Frontal cortex (tissue), 4 donors: ENCODE data around the gene MICU2. TPM values are rescaled to one million over a fixed set of nuclear protein-coding genes. Genes with fewer than 3 reads are reported as not detected.
"Not testable (repeated sequence)": the region's sequence is repeated elsewhere in the genome, so short reads cannot be mapped to it uniquely, and the experiment has no call there.

Experiments used
- DNase-seq, 2 donors: peaks; one replicate each; pipeline ENCODE4 v3.0.0; 2012; ENCODE audit warnings: low spot score in 2 of 2
- FAIRE-seq: peaks from 2 replicates; lab custom pipeline; 2012; peaks lifted over from hg19 to GRCh38; lab: Jason Lieb, UNC
- total RNA-seq: library from RNA; depleted of rRNA; stranded (reverse); fragments of >200 nt; gene quantifications from one replicate; pipeline ENCODE4 v1.2.3, GENCODE V29; 2014
- donor health status: control.
- donor health status: control.
- donor health status: control.

The MICU2 gene
- total RNA-seq, 1 donor from 2014 or later, result 47.3 TPM

DNA sequence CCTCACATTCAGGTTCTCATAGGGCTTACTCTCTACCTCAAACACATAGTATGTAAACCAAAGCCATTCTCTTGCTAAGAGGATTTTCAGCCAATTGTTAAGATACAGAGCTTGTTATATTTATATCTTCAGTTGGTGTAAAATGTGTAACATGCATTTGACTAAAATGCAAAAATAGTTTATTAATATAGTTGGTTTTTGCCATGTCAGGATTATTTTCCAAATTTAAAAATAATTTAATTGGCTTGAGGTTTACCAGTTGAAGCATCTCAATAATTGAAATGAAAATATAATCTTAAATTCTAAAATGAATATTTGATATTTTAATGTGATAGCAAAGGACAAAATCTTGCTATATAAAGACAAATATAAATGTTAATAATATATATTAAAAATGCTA lies 7.2 kb downstream of the MICU2 start:
- no peak for DNase-seq
- peak; percentile 37 for FAIRE-seq

DNA sequence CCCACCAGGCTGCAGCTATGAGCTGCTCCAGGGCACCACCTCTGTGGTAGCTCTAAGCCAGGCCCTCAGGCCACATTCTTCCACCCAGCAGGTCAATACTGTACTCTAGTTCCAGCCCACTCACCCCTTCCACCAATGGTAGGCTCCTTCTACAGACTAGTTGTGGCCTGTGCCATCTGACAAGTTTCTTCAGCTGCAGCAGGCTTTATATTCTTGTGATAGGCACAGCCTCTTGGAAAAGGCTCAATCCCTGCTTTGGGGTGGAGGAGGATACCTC lies 8.5 kb downstream of the MICU2 start:
- FAIRE-seq (no peak), DNase-seq (no peak)

DNA sequence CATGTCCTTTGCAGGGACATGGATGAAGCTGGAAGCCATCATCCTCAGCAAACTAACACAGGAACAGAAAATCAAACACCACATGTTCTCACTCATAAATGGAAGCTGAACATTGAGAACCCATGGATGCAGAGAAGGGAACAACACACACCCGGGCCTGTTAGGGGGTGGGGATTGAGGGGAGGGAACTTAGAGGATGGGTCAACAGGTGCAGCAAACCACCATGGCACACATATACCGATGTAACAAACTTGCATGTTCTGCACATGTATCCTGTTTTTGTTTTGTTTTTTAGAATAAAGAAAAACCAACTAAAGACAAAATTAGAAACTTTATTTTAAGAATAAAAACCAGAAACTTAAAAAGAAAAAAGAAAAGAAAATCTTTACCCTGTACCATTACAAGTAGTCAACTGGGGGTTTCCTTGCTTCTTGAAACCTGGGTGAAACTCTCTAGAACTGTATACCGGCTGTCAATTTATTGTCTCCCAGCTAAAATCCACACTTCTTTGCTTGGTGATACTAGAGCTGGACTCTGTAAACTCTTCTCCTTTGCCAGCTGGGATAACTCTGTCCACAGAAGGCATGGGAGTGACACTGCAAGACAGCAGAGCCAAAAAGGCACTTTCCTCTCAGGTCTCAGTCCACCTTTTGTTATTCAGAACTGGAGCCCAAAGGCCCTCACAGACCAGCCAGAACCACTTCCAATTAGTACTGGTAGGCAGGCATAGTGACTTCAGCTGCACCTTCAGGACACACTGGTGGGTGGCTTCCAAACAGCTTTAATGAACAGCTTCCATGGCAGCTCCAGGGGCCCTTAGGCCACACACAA lies 9.0 kb downstream of the MICU2 start:
- no peak for FAIRE-seq

DNA sequence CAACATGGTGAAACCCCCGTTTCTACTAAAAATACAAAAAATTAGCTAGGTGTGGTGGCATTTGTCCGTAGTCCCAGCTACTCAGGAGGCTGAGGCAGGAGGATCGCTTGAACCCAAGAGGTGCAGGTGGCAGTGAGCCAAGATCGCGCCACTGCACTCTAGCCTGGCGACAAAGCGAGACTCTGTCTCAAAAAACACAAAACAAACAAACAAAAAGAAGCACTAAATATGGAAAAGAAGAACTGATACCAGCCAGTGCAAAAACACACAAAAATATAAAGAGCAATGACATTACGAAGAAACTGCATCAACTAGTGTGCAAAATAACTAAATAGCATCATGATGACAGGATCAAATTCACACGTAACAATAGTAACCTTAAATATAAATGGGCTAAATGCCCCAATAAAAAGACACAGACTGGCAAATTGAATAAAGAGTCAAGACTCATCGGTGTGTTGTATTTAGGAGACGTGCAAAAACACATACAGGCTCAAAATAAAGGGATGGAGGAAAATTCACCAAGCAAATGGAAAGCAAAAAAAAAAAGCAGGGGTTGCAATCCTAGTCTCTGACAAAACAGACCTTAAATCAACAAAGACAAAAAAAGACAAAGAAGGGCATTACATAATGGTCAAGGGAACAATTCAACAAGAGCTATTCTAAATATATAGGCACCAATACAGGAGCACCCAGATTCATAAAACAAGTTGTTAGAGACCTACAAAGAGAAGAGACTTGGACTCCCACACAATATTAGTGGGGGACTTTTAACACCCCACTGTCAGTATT lies 13.1 kb downstream of the MICU2 start:
- not testable (repeated sequence) for DNase-seq, FAIRE-seq

More for the DNA sequence above, 9.0 kb downstream of the MICU2 start:
- no peak for DNase-seq

DNA sequence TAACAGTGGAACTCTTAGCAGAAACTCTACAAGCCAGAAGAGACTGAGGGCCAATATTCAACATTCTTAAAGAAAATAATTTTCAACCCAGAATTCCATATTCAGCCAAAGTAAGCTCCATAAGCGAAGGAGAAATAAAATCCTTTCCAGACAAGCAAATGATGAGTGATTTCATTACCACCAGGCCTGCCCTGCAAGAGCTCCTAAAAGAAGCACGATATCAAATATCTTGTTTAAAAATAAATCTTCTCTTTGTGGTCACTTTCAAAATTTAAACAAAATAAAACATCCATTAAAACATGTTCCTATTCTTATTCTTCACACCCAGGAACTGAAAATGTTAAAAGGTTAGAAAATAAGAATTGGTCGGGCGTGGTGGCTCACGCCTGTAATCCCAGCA lies 13.7 kb downstream of the MICU2 start:
- FAIRE-seq (no peak), DNase-seq (no peak)

DNA sequence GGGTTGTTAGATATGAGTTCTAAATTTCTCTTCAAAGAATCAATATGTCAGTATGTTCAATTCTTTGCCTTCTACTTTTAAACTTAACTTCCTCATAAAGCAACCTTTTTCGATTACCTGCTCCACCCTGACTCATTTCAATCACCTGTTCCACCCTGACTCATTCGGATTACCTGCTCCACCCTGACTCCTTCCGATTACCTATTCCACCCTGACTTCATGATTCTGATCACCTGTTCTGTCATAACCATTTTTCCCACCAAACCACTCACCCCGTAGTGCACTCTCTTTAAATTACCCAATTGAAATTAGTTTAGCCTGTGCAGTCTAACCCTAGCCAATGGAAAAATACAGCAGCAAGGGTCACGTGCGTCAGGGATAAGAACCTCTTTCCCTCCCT lies 14.5 kb downstream of the MICU2 start:
- FAIRE-seq, DNase-seq: not testable (repeated sequence)

DNA sequence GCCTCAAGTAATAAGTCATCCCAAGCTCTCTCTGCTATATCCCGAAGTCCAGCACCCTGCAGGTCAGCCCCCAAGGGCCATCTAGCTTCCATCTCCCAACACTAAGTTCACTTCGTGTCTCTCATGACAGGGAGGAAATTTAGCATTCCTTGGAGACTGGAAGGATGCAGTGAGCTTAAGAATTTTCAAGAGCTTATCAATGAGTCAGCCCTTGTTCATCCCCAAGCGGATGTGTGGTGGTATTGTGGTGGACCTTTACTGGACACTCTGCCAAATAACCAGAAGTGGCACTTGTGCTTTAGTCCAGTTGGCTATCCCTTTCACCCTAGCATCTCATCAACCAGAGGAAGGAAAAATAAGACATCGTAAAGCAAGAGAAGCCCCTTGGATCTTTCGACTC lies 15.6 kb downstream of the MICU2 start:
- not testable (repeated sequence) for DNase-seq, FAIRE-seq

DNA sequence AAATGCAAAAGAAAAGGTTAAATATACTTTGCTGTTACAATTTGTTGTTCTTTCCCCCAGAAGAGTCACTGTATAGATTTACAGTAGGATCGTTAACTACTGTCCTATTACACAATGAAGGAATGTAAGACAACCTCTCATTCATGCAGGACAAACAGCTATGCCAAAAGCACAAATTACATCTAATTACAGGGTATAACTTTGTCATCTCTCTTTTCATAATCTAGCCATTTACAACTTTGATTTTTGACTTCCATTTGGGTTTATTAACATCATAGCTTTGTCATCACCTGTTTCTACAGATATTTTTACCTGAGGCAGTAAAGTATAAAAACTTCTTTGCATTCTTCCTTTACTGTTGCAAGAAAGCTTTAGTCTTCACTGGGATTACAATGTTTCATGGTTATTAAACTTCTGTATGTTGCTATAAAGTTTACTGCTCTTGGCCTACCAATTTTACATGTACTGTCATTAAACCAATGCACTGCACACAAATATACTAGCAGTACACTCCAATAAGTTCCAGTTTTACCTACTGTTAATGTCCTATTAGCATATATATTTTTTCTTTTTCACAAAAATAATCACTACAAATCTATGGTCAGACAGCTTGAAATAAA lies 18.9 kb downstream of the MICU2 start:
- no peak for FAIRE-seq
- DNase-seq, result no peak

DNA sequence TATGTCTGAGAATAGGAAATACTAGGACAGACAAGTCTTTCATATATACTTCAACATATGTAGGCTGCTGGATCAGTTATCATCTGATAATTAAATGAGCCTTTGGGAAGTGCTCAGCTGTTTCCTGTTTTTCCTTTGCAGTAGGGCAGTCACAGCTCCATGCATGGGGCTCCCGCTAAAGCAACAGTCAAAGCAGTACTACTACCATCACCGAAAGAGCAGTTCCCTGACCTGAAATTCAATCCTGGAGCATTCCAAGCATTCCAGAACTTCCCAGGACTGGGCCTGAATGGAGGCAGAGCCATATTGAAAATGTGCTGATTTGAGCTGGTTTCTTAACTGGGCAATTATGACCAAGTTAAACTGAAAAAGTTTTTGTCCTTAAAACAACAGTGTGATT lies 20.5 kb downstream of the MICU2 start:
- FAIRE-seq (no peak), DNase-seq (no peak)

DNA sequence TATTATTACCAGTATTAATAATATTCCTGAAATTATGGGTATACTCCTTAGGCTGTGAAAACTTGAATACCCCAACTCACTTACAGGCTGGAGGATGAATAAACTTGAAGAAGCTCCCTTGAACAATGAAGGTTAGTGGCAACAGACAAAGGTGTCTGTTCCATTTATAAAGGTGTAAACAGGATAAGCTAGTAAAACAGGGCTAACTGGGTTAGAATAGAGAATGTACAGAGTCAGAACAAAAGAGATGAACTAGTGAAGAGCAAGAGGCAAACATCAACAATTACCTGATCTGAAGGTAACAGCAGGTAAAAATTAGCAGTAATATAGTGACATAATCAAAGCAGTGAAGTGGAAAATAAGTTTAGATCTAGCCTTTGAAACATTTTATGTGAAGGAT lies 23.2 kb downstream of the MICU2 start:
- FAIRE-seq (no peak), DNase-seq (no peak)

DNA sequence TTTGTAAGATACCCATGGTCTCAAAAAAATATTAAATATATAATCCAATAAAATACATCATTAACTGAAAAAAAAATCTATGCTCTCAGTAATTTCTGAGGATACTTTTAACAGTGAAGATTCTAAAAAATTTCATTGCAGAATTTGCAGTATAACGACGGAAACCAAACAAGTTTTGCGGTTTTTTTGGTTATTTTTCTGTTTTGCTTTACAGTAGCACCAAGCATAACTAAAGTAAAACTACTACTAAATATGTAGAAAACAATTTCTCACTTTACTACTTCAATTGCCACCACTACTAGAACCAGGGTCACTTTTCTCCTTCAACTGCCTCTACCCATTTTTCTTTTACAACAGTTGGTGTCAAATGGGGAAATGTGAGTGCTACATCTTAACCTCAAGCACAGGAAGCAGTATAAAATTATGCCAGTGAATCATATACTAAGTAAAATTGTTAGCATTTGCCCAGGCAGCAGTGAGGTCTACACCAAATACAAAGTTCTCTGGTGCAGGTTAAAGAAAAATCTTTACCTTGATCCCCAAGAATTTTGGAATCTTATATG lies 24.1 kb downstream of the MICU2 start:
- no peak for DNase-seq
- FAIRE-seq, result no peak

DNA sequence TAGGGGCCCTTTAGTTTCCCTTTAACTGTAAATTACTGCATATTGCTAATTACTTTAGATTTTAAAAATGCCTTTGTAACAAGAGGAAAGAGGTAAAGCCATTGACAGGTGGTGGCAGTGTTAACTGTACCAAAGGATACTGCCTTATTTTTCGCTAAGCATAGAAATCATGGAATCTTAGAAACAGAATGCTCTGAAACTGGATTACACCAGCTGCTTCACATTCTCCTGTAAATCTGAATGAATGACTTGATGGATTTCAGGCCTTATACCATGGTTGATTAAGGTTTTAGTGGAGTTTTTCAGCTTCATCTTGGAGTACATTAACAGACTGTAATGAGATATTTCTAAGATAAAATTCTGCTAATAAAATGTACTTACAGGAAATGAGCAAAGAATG lies 25.2 kb downstream of the MICU2 start:
- no peak for DNase-seq
- FAIRE-seq, result no peak

DNA sequence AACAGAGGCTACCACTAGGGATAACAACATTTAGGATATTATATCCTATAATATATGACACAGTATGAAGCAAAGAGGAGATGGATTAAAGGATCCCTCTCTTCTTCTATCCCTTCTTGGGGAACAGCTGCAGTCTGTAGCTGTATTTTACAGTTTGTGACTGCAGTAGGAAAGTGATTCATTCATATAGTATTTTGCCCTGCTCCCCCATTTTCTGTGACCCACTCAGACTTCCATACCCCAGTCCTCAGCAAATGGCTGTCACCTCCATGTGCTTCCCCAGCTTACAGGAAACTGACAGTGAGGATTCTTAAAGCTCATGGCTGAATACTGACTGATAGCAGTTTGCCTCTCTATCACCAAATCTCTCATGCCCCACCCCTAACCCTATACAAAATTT lies 27.5 kb downstream of the MICU2 start:
- DNase-seq (no peak), FAIRE-seq (no peak)

DNA sequence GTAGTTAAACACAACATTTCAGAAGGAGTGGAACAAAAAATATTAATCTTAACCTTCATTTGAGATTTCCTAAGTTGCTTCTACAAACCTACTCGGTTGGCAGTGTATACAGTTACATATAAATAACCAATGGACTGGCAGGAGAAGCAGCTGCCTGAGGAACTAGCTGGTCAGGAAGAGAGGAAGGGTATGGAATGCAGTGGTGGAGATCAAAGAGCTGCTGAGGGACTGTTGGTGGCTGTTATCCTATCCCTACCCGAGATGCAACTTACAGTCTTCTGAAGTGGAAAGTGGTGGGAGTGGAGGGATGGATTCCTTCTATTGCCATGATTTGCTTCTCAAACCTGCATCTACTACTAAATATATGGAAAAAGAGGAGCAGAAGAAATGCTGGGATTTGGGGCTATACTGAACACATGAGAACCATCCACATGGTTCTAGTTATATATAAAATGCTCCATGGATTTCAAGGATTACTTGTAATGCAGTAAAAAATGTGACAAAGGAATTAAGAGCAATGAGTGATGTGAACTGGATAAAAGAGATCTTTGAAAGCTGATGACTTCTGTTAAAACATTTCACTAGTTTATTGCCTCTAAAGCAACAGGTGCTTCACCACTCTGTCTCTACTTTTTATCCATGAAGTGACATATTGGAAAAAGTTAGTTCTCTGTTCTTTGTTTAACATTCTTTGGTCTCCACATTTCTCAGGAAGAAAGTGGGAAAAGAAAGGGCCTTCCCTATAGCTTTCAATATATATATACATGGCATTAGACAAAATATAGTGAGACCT lies 29.9 kb downstream of the MICU2 start:
- no peak for DNase-seq
- FAIRE-seq, result no peak

DNA sequence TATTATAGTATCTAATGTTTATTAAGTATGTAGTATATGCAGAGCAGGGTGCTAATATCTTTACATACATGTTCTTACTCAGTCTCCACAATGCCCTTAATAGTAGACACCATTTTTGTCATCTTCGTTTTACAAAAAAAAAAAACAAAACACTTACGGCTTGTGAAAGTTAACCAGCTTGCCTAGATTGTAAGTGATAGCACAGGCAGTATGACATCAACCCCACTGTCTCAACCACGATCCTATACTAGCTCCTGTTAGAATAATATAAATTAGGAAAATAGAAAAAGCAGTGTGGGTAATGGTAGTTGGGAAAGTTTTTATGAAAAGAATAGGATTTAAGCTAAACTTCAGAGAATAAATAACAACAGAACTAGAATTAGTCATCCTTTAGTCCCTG lies 34.3 kb downstream of the MICU2 start:
- DNase-seq (no peak), FAIRE-seq (no peak)

DNA sequence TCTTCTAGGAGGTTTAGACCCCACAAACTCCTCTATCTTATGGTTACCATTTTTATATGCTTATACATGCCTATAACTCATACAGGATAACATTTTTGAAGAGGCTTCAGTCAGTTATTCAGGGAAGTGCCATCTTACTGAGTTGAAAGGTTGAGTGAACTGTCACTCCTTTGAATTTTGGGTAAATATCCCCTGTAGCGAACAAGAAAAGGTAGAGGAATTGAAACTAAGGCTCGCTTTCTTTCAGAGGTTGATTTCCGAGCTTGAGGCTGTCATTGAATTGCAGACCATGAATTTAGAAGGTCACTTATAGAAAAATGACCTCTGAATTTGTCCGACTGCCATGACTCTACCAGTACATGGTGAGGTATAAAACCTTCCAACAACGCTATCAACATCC lies 35.1 kb downstream of the MICU2 start:
- no peak for FAIRE-seq
- no peak for DNase-seq

DNA sequence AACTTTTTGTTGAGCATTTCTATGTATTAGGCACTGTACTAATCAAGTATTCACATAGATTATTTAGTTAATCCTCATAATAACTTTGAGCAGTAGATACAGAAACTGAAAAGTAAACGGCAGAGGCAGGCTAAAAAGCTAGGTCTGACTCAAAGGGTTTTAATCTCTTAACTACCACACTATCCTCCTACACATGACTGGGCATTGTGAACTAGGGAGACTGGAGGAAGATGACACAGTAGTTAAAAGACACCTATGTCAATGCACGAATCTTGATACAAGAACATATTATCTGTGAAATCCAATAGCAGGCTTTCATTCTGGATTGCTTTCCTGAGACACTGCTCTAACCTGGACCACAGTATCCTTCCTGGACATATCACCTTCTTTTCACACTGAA lies 36.3 kb downstream of the MICU2 start:
- FAIRE-seq (no peak), DNase-seq (no peak)

DNA sequence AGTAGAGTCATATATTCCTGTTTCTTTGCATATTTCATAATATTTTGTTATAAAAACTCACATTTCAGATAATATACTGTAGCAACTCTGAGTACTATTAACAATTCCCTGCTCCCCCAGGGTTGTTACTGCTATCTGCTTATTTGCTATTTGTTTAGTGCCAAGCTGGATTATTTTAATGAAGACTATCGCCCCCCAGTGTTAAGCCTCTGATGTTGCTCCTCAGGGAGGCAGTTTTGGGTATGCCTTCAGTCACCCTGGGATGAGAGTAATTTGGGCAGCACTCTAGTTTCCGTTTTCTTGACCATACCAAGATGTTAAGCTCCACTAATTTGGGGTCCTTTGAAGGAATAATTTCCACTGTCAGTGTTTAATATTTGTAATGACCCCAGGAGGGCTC lies 46.0 kb downstream of the MICU2 start:
- FAIRE-seq, result no peak

DNA sequence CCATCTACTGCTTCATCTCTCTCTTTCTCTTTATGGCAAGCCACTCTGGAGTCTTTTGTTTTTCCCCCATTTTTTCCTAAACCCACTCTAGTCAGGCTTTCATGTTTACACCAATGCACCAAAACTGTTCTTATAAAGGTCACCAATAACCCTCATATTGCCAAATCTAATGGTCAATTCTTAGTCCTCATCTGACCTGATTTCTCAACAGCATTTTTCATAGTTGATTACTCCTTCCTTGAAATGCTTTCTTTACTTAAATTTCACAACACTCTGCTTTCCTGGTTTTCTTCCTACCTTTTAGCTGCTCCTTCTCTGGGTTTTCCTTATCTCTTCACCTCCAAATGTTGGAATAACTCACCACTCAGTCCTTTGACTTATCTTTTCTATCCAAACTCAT lies 47.9 kb downstream of the MICU2 start:
- DNase-seq, result no peak
- no peak for FAIRE-seq

More for the DNA sequence above, 46.0 kb downstream of the MICU2 start:
- no peak for DNase-seq

DNA sequence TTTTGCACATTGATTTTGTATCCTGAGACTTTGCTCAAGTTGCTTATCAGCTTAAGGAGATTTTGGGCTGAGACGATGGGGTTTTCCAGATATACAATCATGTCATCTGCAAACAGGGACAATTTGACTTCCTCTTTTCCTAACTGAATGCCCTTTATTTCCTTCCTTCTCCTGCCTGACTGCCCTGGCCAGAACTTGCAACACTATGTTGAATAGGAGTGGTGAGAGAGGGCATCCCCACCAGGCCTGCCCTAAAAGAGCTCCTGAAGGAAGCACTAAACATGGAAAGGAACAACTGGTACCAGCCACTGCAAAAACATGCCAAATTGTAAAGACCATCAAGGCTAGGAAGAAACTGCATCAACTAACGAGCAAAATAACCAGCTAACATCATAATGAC lies 50.7 kb downstream of the MICU2 start:
- DNase-seq, FAIRE-seq: not testable (repeated sequence)
